HepG2 (cell line): ENCODE results near the gene COBLL1. TPM values are rescaled to one million over a fixed set of nuclear protein-coding genes. Genes with fewer than 3 reads are reported as not detected.

ENCODE experiments used
- ATAC-seq: fragments of 200-7000 bp; cut with Tn5 transposase; 3 replicates; pipeline ENCODE4 v1.9.1; 2020; ENCODE audit warnings: mild to moderate bottlenecking, moderate library complexity
- BruUV-seq: library from RNA; stranded (reverse); fragments of 400-500 nt; replicated peaks from 2 replicates; lab custom pipeline; 2021; lab: Mats Ljungman, UMichigan
- CTCF ChIA-PET: fragments of 300-600 bp; formaldehyde crosslinking; extraction: SDS; loops from one replicate; lab custom pipeline; 2021; ENCODE audit warnings: low total read pairs, inconsistent platforms, low intra/inter-chr PET ratio; lab: Yijun Ruan, JAX
- POLR2A ChIA-PET: fragments of 350-600 bp; sonication (Branson Sonifier 250); formaldehyde crosslinking; loops from one replicate; lab custom pipeline; 2020; ENCODE audit warnings: antibody characterized with exemption, inconsistent platforms; lab: Yijun Ruan, JAX
- DNase-seq: peaks from one replicate; pipeline ENCODE4 v3.0.0-alpha.2; 2015; ENCODE audit warnings: low spot score
- FAIRE-seq: peaks from 3 replicates; lab custom pipeline; 2011; peaks lifted over from hg19 to GRCh38; lab: Jason Lieb, UNC
- H2AFZ ChIP-seq: one replicate; pipeline ENCODE4 v1.6.1; 2011; ENCODE audit warnings: low read length, inconsistent platforms
- H3K27ac ChIP-seq: fragments of 300-600 bp; 3 replicates; pipeline ENCODE4 v1.8.0; 2011; ENCODE audit warnings: mixed run types, mild to moderate bottlenecking, mixed read lengths, low read length, inconsistent platforms; ENCODE audit not compliant: insufficient read depth; ENCODE audit errors: extremely low read length
- H3K27me3 ChIP-seq, 2 experiments: fragments of 200-600 bp in 1 of 2; 2 replicates in 1 of 2; 3 replicates in 1 of 2; pipeline versions ENCODE4 v1.6.0 to v1.8.0; 2011; ENCODE audit warnings: low read length in 2 of 2, mild to moderate bottlenecking in 2 of 2, moderate library complexity in 2 of 2, inconsistent platforms in 1 of 2; ENCODE audit not compliant: insufficient read depth in 2 of 2, control insufficient read depth in 1 of 2
- H3K36me3 ChIP-seq, 2 experiments: fragments of 200-600 bp in 1 of 2; replicated peaks in 1 of 2; 2 replicates in 1 of 2; 3 replicates in 1 of 2; pipeline versions ENCODE4 v1.5.1 to v1.8.0; 2011; ENCODE audit warnings: low read length in 2 of 2, inconsistent platforms in 1 of 2; ENCODE audit not compliant: insufficient read depth in 2 of 2, control insufficient read depth in 1 of 2
- H3K4me1 ChIP-seq: 2 replicates; pipeline ENCODE4 v1.5.1; 2012; ENCODE audit warnings: low read length, inconsistent platforms; ENCODE audit not compliant: insufficient read depth
- H3K4me2 ChIP-seq: 2 replicates; pipeline ENCODE4 v1.6.0; 2011; ENCODE audit warnings: low read depth, low read length, inconsistent platforms
- H3K4me3 ChIP-seq, 3 experiments: fragments of 200-600 bp in 1 of 3; sonication (generic), shearing (Covaris generic) in 1 of 3; replicated peaks in 1 of 3; 2 replicates each; pipeline ENCODE4 v1.5.1; 2011 to 2016; ENCODE audit warnings: low read length in 3 of 3, inconsistent platforms in 2 of 3, low read depth in 2 of 3, mild to moderate bottlenecking in 2 of 3, control low read depth in 1 of 3, mixed read lengths in 1 of 3; ENCODE audit not compliant: insufficient read depth in 1 of 3
- H3K79me2 ChIP-seq: one replicate; pipeline ENCODE4 v1.6.1; 2011; ENCODE audit warnings: low read length, inconsistent platforms; ENCODE audit not compliant: insufficient read depth
- H3K9ac ChIP-seq: 2 replicates; pipeline ENCODE4 v1.6.0; 2011; ENCODE audit warnings: mild to moderate bottlenecking, low read depth, low read length, inconsistent platforms; ENCODE audit not compliant: insufficient read depth
- H3K9me3 ChIP-seq: 2 replicates; pipeline ENCODE4 v1.5.1; 2012; ENCODE audit warnings: mild to moderate bottlenecking, low read length
- H4K20me1 ChIP-seq: 2 replicates; pipeline ENCODE4 v1.6.0; 2011; ENCODE audit warnings: inconsistent platforms, mild to moderate bottlenecking, low read length, moderate library complexity; ENCODE audit not compliant: insufficient read depth
- BHLHE40 ChIP-seq: IDR thresholded peaks from 2 replicates; pipeline ENCODE4 v1.6.1; 2011; ENCODE audit warnings: low read length, improper control_type of control experiment
- GATAD1 ChIP-seq: IDR thresholded peaks from 2 replicates; pipeline ENCODE4 v1.6.1; 2016; ENCODE audit warnings: missing genetic modification reagents, missing compliant biosample characterization
- IRF1 ChIP-seq: sonication (generic); formaldehyde crosslinking; IDR thresholded peaks from 2 replicates; pipeline ENCODE4 v1.4.0; 2020; ENCODE audit warnings: low read depth, mild to moderate bottlenecking, missing genetic modification reagents
- SIN3A ChIP-seq: IDR thresholded peaks from 2 replicates; pipeline ENCODE4 v1.6.1; 2011; ENCODE audit warnings: low read depth, mild to moderate bottlenecking, control low read depth, low read length, borderline replicate concordance
- SNAPC4 ChIP-seq: sonication (generic); formaldehyde crosslinking; IDR thresholded peaks from 2 replicates; pipeline ENCODE4 v1.4.0; 2020; ENCODE audit warnings: mild to moderate bottlenecking, missing genetic modification reagents
- TARDBP ChIP-seq: sonication (generic); formaldehyde crosslinking; IDR thresholded peaks from 2 replicates; pipeline ENCODE4 v1.8.0; 2022; ENCODE audit warnings: mild to moderate bottlenecking, missing genetic modification reagents
- TCF12 ChIP-seq, 2 experiments: fragments of 450-650 bp in 1 of 2; sonication (generic) in 1 of 2; formaldehyde crosslinking in 1 of 2; IDR thresholded peaks; 2 replicates each; pipeline versions ENCODE4 v1.6.1 to v1.8.0; 2017 to 2022; ENCODE audit warnings: antibody characterized with exemption in 1 of 2, mild to moderate bottlenecking in 1 of 2, missing genetic modification reagents in 1 of 2, moderate library complexity in 1 of 2
- TRAFD1 ChIP-seq: sonication (generic); formaldehyde crosslinking; IDR thresholded peaks from 2 replicates; pipeline ENCODE4 v1.5.1; 2020; ENCODE audit warnings: missing genetic modification reagents, mild to moderate bottlenecking, borderline replicate concordance
- ZNF24 ChIP-seq: fragments of 450-650 bp; IDR thresholded peaks from 2 replicates; pipeline ENCODE4 v1.6.1; 2017; ENCODE audit warnings: antibody characterized with exemption, mild to moderate bottlenecking
- ZNF326 ChIP-seq: sonication (generic); formaldehyde crosslinking; IDR thresholded peaks from 2 replicates; pipeline ENCODE4 v1.4.0; 2020; ENCODE audit warnings: missing genetic modification reagents, borderline replicate concordance
- ZNF615 ChIP-seq: sonication (generic); formaldehyde crosslinking; IDR thresholded peaks from 2 replicates; pipeline ENCODE4 v1.5.0; 2020; ENCODE audit warnings: mild to moderate bottlenecking, missing genetic modification reagents, borderline replicate concordance
- ZUFSP ChIP-seq: sonication (generic); formaldehyde crosslinking; IDR thresholded peaks from 2 replicates; pipeline ENCODE4 v1.9.0; 2021; ENCODE audit warnings: missing genetic modification reagents, mild to moderate bottlenecking, borderline replicate concordance
- WGBS: methylation state at CpG from one replicate; pipeline ENCODE4 v1.1.6; 2017; ENCODE audit warnings: low lambda C conversion rate; 5-methylcytosine and 5-hydroxymethylcytosine counted together
- in situ Hi-C: cut with HindIII; loops from 2 replicates; pipeline ENCODE4 v1.10.0; 2017; ENCODE audit warnings: low pct_unique_long_range_greater_than_20kb; ENCODE audit not compliant: extremely low pct_ligation_motif_present
- intact Hi-C: fragments of 100-400 bp; cut with micrococcal nuclease; formaldehyde crosslinking; loops from one replicate; pipeline ENCODE4 v1.10.0; 2022; ENCODE audit not compliant: unreplicated experiment
- polyA plus RNA-seq, 8 experiments: library from polyadenylated mRNA; depleted of rRNA in 3 of 8; stranded (reverse) in 7 of 8; unstranded in 1 of 8; fragments of >200 nt; fragmentation: Illumina TruSeq in 4 of 8; extraction: Trizol in 4 of 8; gene quantifications; 2 replicates each; pipeline versions ENCODE4 v1.2.1 to v1.2.3, GENCODE V29; 2011 to 2016; ENCODE audit warnings: low read depth in 4 of 8, missing spikeins in 1 of 8, mixed read lengths in 1 of 8; ENCODE audit not compliant: insufficient read depth in 1 of 8
- total RNA-seq, 5 experiments: library from RNA; depleted of rRNA; stranded (reverse); fragments of >200 nt; fragmentation: Illumina TruSeq; extraction: Trizol; gene quantifications; 2 replicates each; pipeline ENCODE4 v1.2.3, GENCODE V29; 2016; ENCODE audit warnings: low read depth in 1 of 5

The COBLL1 gene
- total and polyA plus RNA-seq, 2 of the 13 experiments (the other 11 are each of a cell fraction or from before 2014, with no cell fraction given): 32.6 to 86.8 TPM

GRCh38 chr2:164794432-164795231 is 47.0 kb downstream of the COBLL1 start:
- H2AFZ ChIP-seq: no peak overlapping the region
- H3K9ac ChIP-seq: no peak overlapping the region
- BruUV-seq: no TSS peak
- H3K27ac ChIP-seq: no peak overlapping the region
- no peaks in the 10 kb centered on the region for H3K9me3 ChIP-seq
- H4K20me1 ChIP-seq: no peaks in the 10 kb centered on the region
- FAIRE-seq (no peak), DNase-seq (no peak), ATAC-seq (no peak)
- in situ Hi-C loops: no loop called here
- H3K79me2 ChIP-seq: peaks cover 88% of the 10 kb centered on the region
- intact Hi-C loops: no loop called here
- H3K27me3 ChIP-seq: no peaks in the 10 kb centered on the region
- ChIA-PET POLR2A (no interaction called here), CTCF (no interaction called here)
- H3K4me3 ChIP-seq: no peak overlapping the region
- H3K4me2 ChIP-seq: no peak overlapping the region
- peaks cover 22% of the 10 kb centered on the region for H3K4me1 ChIP-seq
- 0 out of 5 replicates have a peak, but pooled peaks cover 2% of the 10 kb centered on the region in 2 experiments for H3K36me3 ChIP-seq
- WGBS: over 99% methylated on average over 4 of the region's 4 CpGs
- TF ChIP-seq ZUFSP (CRISPR knock-in tag): no peak
- no peak for TF ChIP-seq SIN3A
- TF ChIP-seq GATAD1 (CRISPR knock-in tag): no peak
- no peak for TF ChIP-seq TRAFD1
- no peak for TF ChIP-seq TARDBP (CRISPR knock-in tag)
- no peak for TF ChIP-seq TCF12 (IDR thresholded peaks at IDR 0.05)
- TF ChIP-seq TCF12 (CRISPR knock-in tag; IDR thresholded peaks at IDR 0.05): no peak
- no peak for TF ChIP-seq BHLHE40
- TF ChIP-seq ZNF326 (CRISPR knock-in tag): no peak
- no peak for TF ChIP-seq SNAPC4 (CRISPR knock-in tag)
- no peak for TF ChIP-seq IRF1 (CRISPR knock-in tag)
- no peak for TF ChIP-seq ZNF615 (CRISPR knock-in tag)
- no peak for TF ChIP-seq ZNF24
